PC-3 (cell line): Measurements from ENCODE around the gene KLHL30. TPM values are rescaled to one million over a fixed set of nuclear protein-coding genes. Genes with fewer than 3 reads are reported as not detected.
A peak's percentile ranks its signal among the peaks of the same experiment; 100 is the strongest.

Source experiments
- ATAC-seq: fragments of 200-7000 bp; cut with Tn5 transposase; 2 replicates; pipeline ENCODE4 v1.9.1; 2020; ENCODE audit warnings: mild to moderate bottlenecking, moderate library complexity
- BruUV-seq: library from RNA; stranded (reverse); fragments of 400-500 nt; replicated peaks from 2 replicates; lab custom pipeline; 2021; lab: Mats Ljungman, UMichigan
- CTCF ChIA-PET: fragments of 300-600 bp; sonication (Branson Sonifier 250); formaldehyde crosslinking; loops from one replicate; lab custom pipeline; 2022; ENCODE audit warnings: antibody characterized with exemption; lab: Charles Lee
- POLR2A ChIA-PET: fragments of 300-600 bp; sonication (Branson Sonifier 250); formaldehyde crosslinking; loops from one replicate; lab custom pipeline; 2022; ENCODE audit warnings: antibody characterized with exemption; ENCODE audit not compliant: unreplicated experiment; lab: Charles Lee
- DNase-seq: peaks from one replicate; pipeline ENCODE4 v3.0.0-alpha.2; 2015
- H2AFZ ChIP-seq: fragments of 300-600 bp; sonication (generic); 2 replicates; pipeline ENCODE4 v1.6.0; 2016; ENCODE audit warnings: antibody characterized with exemption, low read length
- H3F3A ChIP-seq: fragments of 300-600 bp; sonication (generic); one replicate; pipeline ENCODE4 v1.6.0; 2017; ENCODE audit warnings: antibody characterized with exemption, low read length, control low read depth, mild to moderate bottlenecking; ENCODE audit not compliant: unreplicated experiment
- H3K27ac ChIP-seq: fragments of 300-600 bp; sonication (generic); 2 replicates; pipeline ENCODE4 v1.5.1; 2016; ENCODE audit warnings: mild to moderate bottlenecking, low read length
- H3K27me3 ChIP-seq: fragments of 300-600 bp; sonication (generic); 2 replicates; pipeline ENCODE4 v1.6.1; 2016; ENCODE audit warnings: low read length, mixed read lengths
- H3K36me3 ChIP-seq: fragments of 300-600 bp; sonication (generic); 2 replicates; pipeline ENCODE4 v1.6.1; 2016; ENCODE audit warnings: low read depth, mixed run types, low read length, mixed read lengths
- H3K4me1 ChIP-seq: fragments of 300-600 bp; sonication (generic); 2 replicates; pipeline ENCODE4 v1.5.1; 2016; ENCODE audit warnings: low read length; ENCODE audit not compliant: insufficient read depth
- H3K4me2 ChIP-seq: fragments of 300-600 bp; sonication (generic); 2 replicates; pipeline ENCODE4 v1.6.0; 2016; ENCODE audit warnings: low read length
- H3K4me3 ChIP-seq: fragments of 300-600 bp; sonication (generic); 2 replicates; pipeline ENCODE4 v1.5.1; 2016; ENCODE audit warnings: mild to moderate bottlenecking, low read length, mixed read lengths
- H3K79me2 ChIP-seq: fragments of 300-600 bp; sonication (generic); 2 replicates; pipeline ENCODE4 v1.6.1; 2017; ENCODE audit warnings: low read length, mixed read lengths
- H3K9ac ChIP-seq: fragments of 300-600 bp; sonication (generic); 2 replicates; pipeline ENCODE4 v1.6.0; 2016; ENCODE audit warnings: mild to moderate bottlenecking, low read length
- H3K9me2 ChIP-seq: fragments of 300-600 bp; sonication (generic); replicated peaks from 2 replicates; pipeline ENCODE4 v1.6.1; 2016; ENCODE audit warnings: mixed run types, low read length, mixed read lengths
- H3K9me3 ChIP-seq: fragments of 300-600 bp; sonication (generic); 2 replicates; pipeline ENCODE4 v1.6.1; 2016; ENCODE audit warnings: low read length, mixed read lengths
- H4K20me1 ChIP-seq: fragments of 300-600 bp; sonication (generic); 2 replicates; pipeline ENCODE4 v1.6.1; 2016; ENCODE audit warnings: low read length, mixed read lengths
- CTCF ChIP-seq: fragments of 300-600 bp; sonication (generic); conservative IDR thresholded peaks from 2 replicates; pipeline ENCODE4 v1.5.1; 2017; ENCODE audit warnings: antibody characterized with exemption, low read depth, mild to moderate bottlenecking, low read length
- EZH2 ChIP-seq: fragments of 300-600 bp; sonication (generic); IDR thresholded peaks from one replicate; pipeline ENCODE4 v1.6.1; 2017; ENCODE audit warnings: antibody characterized with exemption, mild to moderate bottlenecking, low read length; ENCODE audit not compliant: unreplicated experiment
- EZH2phosphoT487 ChIP-seq: fragments of 300-600 bp; sonication (generic); IDR thresholded peaks from 2 replicates; pipeline ENCODE4 v1.6.1; 2018; ENCODE audit warnings: mild to moderate bottlenecking, antibody characterized with exemption, low read length, borderline replicate concordance
- intact Hi-C: fragments of 100-400 bp; cut with micrococcal nuclease; formaldehyde crosslinking; loops from 2 replicates; pipeline ENCODE4 v1.9.0; 2023
- total RNA-seq: library from RNA; depleted of rRNA; stranded (reverse); fragments of >200 nt; gene quantifications from 2 replicates; pipeline ENCODE4 v1.2.3, GENCODE V29; 2014

KLHL30 gene
- total RNA-seq, 1 experiment from 2014 or later, result not detected

GRCh38 chr2:238159661-238160205 lies 21.3 kb downstream of the KLHL30 start:
- H3K4me1 ChIP-seq, result no peaks in the 10 kb centered on the region
- no peak for DNase-seq
- POLR2A ChIA-PET, result no interaction called here
- H3K36me3 ChIP-seq, result no peaks in the 10 kb centered on the region; the same call in 1 of the 2 replicates
- intact Hi-C loops, result no loop called here
- H3K9me2 ChIP-seq, result no peaks in the 10 kb centered on the region
- H3K27me3 ChIP-seq, result no peaks in the 10 kb centered on the region
- no peaks in the 10 kb centered on the region for H4K20me1 ChIP-seq
- no TSS peak for BruUV-seq
- H3K4me3 ChIP-seq, result peak overlapping the region; percentile 63
- no peak for ATAC-seq
- CTCF ChIA-PET, result no interaction called here
- peak overlapping the region; percentile 76 for H3K4me2 ChIP-seq
- no peaks in the 10 kb centered on the region for H3F3A ChIP-seq
- H3K27ac ChIP-seq, result no peak overlapping the region
- no peak overlapping the region for H3K9ac ChIP-seq
- H2AFZ ChIP-seq, result peak overlapping the region; percentile 45; the same call in 1 of the 2 replicates
- H3K79me2 ChIP-seq, result no peaks in the 10 kb centered on the region
- H3K9me3 ChIP-seq, result no peaks in the 10 kb centered on the region
- TF ChIP-seq CTCF, result no peak
- no peak for TF ChIP-seq EZH2phosphoT487
- TF ChIP-seq EZH2, result no peak

GRCh38 chr2:238160206-238161129 lies 22.0 kb downstream of the KLHL30 start:
- H3K4me2 ChIP-seq, result no peak overlapping the region
- no peak for DNase-seq
- intact Hi-C loops, result no loop called here
- H3K9ac ChIP-seq, result no peak overlapping the region
- H3K9me2 ChIP-seq, result no peaks in the 10 kb centered on the region
- no peak for ATAC-seq
- H3K36me3 ChIP-seq, result no peaks in the 10 kb centered on the region; the same call in 1 of the 2 replicates
- H3K4me1 ChIP-seq, result no peaks in the 10 kb centered on the region
- TF ChIP-seq EZH2 (no peak), CTCF (peak; percentile 34; the same call in 1 of the 2 replicates), EZH2phosphoT487 (no peak)
- H3K27ac ChIP-seq, result no peak overlapping the region
- no peaks in the 10 kb centered on the region for H3K27me3 ChIP-seq
- no peak overlapping the region for H3K4me3 ChIP-seq
- H3K9me3 ChIP-seq, result no peaks in the 10 kb centered on the region
- H4K20me1 ChIP-seq, result no peaks in the 10 kb centered on the region
- no peaks in the 10 kb centered on the region for H3K79me2 ChIP-seq
- no TSS peak for BruUV-seq
- no peak overlapping the region for H2AFZ ChIP-seq
- POLR2A ChIA-PET, result no interaction called here
- H3F3A ChIP-seq, result no peaks in the 10 kb centered on the region
- CTCF ChIA-PET, result no interaction called here
